Caki2 (cell line): ENCODE results near the gene KCNJ12. TPM values are rescaled to one million over a fixed set of nuclear protein-coding genes. Genes with fewer than 3 reads are reported as not detected.
"Not testable (repeated sequence)": the region's sequence is repeated elsewhere in the genome, so short reads cannot be mapped to it uniquely, and the experiment has no call there.

Experiments used
- DNase-seq: peaks from one replicate; pipeline ENCODE4 v3.0.0-alpha.2; 2015; ENCODE audit warnings: low read depth
- in situ Hi-C: cut with HindIII; loops from 2 replicates; pipeline ENCODE4 v1.10.0; 2016; ENCODE audit warnings: low sequenced_read_pairs, low pct_unique_long_range_greater_than_20kb, mixed read lengths
- total RNA-seq: library from RNA; depleted of rRNA; stranded (reverse); fragments of >200 nt; shearing (Covaris generic); gene quantifications from 2 replicates; pipeline ENCODE4 v1.2.3, GENCODE V29; 2014; ENCODE audit warnings: low replicate concordance

Gene KCNJ12
- total RNA-seq, 1 experiment from 2014 or later, result 0.07 TPM

DNA sequence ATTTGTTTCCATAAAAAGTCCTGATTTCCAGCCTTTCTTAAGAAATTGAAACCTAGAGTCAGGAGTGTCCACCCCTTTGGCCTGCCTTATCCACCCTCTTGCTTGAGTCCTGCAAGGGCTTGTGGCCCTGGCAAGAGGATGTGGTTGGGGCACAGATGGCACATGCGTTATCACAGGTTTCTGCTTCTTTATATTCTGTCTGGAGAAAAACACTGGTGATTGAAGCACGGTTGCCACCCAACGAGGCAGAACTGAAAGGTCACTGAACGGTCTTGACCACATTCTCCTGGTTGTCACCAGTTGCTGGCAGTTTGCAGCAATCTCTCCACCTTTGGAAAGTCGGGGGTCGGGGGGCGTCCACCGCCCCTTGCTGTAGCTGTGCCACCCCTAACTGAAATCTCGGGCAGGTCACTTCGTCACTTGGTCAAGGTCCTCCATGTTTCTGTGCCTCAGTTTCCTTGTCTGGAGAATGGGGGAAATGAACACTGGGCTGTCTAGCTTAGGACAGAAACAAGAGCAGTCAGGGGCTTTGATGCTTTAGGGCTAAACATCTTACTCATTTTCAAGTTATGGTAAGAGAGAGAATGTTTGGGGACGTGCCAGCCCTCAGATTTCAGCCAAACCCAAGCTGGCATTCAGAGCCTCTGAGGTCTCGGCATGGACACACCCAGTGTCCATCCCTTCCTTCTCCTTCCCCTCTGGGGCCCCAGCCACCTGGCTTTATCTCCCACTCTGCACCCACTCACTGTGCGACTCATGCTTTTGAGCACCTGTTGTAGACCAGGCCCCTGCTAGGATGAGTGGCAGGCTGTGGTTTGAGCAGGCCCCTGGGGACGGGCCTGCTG is 27.9 kb upstream of the KCNJ12 start:
- in situ Hi-C loops, DNase-seq: not testable (repeated sequence)

- DNase-seq, in situ Hi-C loops: not testable (repeated sequence)
Observed at GRCh38 chr17:21348926-21349261, 27.3 kb upstream of the KCNJ12 start.

DNA sequence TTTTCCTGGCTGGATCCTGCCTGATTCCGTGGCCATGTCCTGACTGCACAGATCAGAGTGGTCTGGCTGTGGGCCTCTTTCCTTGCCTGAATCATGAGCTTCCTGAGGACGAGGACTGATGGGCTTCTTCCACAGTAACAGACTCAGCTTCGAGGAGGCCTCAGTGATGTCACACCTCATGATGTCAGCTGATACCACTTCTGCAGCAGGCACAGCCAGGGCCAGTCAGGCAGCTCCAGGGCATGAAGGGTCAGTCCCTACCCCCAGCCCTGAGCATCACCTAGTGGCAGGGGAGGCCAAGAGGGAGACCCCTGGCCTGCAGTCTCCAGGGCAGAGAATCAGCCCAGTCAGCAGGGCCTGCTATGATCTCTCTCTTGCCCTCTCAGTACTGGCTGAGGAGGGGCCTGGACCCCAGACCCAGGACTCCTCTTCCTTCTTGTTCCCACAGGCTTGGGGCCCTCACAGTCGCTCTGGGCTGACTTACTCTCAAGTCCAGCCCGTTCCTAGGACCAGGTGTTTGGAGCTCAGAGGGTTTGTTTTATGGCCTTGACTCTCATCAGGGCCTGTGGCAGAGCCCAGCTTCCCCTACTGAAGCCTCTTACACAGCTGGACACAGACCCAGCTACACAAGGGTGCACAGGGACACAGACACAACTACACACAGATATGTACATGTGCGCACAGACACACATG is 26.7 kb upstream of the KCNJ12 start:
- DNase-seq, in situ Hi-C loops: not testable (repeated sequence)

DNA sequence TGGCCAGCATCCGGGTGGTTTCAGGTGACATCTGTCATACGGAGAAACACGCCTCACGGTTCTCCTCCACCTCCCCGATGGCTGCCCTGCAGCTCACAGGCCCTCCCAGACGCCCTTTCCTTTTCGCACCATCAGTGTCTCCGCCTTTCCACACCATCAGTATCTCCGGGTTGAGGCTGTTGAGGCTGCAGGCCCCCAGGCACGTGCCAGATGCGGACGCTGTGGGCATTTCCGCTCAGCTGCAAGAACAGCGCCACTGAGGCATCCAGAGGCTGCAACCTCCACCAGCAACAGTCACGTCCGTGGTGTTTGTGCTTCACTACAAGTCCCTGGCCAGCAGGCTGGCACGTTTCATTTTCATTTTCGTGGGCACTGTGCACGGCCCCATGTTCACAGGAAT is 25.7 kb upstream of the KCNJ12 start:
- DNase-seq, in situ Hi-C loops: not testable (repeated sequence)

DNA sequence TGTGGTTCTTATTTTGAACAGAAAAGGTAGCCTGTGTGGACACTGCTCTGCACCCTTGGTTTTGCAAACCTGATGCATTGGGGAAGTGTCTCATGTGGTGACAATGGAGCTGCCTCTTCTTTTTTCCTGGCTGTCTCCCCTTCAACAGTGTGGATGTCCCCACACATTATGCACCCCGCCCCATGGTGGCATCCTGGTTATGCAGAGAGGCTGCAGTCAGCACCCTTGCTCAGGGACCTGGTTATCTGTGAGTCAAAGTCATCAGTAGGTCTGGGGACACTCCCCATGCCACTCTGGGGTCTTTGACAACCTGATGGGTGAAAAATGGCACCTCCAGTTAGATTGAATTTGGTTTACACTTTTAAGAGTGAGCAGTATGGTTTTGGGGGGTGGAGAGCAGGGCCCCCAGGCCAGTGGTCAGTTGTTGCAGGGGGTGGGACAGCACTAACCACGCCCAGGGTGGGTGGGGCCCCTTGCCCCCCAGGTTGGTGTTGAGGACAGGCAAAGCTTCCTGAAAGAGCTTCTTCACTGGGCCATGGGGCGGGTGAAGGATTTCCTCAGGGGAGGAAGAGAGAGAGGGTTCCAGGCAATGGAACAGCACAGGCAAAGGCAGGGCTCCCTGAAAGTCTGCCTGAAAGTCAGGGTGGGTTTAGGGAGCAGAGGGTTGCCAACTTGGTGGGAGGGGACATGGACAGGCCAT is 24.6 kb upstream of the KCNJ12 start:
- no peak for DNase-seq
- in situ Hi-C loops, result no loop called here

- in situ Hi-C loops, result no loop called here
- DNase-seq, result no peak
Observed at GRCh38 chr17:21352221-21352980, 23.8 kb upstream of the KCNJ12 start.

DNA sequence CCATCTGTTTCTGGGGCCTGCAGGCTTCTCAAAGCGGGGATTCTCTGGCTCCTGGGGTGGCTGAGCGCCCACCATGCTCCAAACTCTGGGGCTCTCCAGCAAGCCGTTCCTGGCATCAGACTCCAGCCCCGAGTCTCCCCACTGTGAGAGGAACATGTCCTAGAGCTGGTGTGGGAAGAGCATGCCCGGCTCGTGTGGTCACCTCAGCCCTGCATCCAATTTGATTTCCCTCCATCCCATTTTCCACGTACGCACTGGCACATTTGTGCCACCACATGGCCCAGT is 23.2 kb upstream of the KCNJ12 start:
- no peak for DNase-seq
- in situ Hi-C loops, result no loop called here

DNA sequence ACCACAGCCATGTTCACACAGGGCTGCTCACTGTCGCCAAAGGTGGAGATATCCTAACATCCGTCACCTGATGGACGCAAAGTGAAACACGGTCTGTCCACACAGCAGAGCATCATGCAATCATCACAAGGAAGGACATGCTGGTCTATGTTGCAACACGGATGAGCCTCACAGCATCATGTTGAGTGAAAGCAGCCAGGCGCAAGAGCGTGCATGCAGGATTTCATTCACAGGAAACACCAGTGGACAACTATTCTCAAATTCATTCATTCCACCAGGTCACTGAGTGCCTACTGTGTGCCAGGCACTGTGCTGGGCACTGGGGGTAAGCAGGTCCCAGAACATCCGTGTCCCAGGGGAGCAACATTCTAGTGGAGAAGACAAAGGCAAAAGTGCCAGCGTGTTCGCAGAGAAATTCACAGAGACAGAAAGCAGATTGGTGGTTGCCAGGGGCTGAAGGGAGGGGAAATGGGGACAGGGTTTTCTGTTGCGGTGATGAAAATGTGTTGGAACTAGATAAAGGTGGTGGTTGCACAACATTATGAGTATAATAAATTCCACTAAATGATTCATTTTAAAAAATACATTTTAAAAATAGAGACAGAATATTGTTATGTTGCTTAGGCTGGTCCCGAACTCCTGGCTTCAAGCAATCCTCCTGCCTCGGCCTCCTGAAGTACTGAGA is 22.7 kb upstream of the KCNJ12 start:
- DNase-seq, result no peak
- in situ Hi-C loops, result no loop called here

- in situ Hi-C loops, result no loop called here
- no peak for DNase-seq
Observed at GRCh38 chr17:21354796-21355385, 21.3 kb upstream of the KCNJ12 start.

DNA sequence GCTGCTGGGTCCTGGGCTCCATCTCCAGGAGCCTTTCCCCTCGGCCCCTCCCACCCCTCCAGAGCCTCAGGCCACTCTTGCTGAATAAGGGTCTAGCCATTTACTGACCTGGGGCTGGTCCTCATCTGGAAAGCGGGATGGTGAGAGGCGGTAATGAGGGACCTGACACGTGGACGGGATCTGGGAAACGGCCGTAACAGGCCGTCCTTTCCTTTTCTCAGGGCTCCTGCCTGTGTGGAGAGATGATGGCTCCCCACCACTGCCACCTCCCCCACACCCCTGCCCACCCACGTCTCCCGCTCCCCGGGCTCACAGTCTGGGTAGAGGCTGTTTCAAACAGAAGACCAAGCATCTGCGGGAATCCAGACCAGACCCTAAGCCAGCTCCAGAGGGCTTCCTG is 20.6 kb upstream of the KCNJ12 start:
- in situ Hi-C loops, result no loop called here
- DNase-seq, result no peak

DNA sequence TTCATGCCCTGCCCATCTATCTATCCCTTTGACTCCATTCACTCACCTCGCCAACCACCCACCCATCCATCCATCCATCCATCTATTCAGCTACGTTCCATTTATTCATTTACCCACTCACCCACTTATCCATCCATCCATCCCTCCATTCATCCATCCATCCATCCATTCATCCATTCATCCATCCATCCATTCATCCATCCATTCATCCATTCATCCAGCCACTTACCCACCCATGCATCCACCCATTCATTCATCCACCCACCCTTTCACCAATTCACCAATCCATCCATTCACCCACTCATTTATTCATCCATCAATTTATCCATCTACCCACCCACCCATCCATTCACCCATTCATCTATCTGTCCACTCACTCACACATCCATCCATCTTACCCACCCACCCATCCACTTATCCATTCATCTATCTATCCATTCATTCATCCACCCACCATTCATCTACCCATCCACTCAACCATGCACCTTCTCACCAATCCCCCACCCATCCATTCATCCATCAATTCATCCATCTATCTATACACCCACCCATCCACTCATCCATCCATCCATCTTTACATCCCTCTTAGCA is 19.5 kb upstream of the KCNJ12 start:
- no peak for DNase-seq
- in situ Hi-C loops, result no loop called here

- in situ Hi-C loops, result no loop called here
- DNase-seq, result no peak
Observed at GRCh38 chr17:21357281-21357680, 18.9 kb upstream of the KCNJ12 start.

DNA sequence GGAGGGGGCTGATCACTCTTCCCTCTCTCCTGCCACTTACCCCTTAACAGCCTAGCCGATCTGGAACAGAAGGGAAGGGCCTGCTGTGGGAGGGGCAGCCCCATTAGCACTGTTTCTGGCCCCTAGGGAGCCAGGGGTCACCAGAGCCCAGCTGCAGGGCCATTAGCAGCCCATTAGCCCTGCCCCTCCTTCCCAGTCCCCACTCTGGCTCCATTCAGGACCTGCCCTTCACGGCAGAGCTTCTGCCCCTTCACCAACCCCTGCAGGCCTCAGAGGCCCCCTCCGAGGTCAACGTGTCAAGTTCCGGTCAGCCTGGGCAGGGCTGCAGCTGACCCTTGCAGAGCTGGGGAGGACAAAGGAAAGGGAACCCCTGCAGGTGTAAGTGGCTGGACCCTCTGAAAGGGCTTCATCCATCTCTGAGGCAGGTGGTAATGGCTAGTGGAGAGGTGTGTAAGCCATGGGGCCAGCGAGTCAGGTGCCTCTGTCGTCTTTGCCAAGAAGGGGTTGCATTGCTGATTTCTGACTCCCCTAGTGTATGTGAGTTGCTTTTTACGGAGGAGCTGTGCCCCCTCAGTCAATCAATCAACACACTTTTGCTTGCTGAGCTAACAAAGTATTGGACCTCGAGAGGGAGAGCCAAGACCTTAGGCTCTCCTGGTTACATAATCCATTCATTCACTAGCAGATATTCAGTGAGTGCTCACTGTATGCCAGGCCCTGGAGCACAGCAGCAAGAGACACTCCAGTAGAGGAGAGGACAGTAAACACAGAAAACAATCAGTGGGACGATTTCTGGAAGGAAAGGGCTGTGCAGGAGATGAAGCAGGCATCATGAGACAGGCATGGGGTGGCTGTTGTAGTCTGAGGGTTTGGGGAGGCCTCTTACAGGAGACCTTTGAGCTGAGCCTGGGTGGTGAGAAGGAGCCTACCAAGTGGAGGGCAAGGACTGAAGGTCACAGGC is 18.2 kb upstream of the KCNJ12 start:
- in situ Hi-C loops, result no loop called here
- no peak for DNase-seq

- in situ Hi-C loops, result no loop called here
- DNase-seq, result no peak
Observed at GRCh38 chr17:21358682-21359482, 17.3 kb upstream of the KCNJ12 start.

DNA sequence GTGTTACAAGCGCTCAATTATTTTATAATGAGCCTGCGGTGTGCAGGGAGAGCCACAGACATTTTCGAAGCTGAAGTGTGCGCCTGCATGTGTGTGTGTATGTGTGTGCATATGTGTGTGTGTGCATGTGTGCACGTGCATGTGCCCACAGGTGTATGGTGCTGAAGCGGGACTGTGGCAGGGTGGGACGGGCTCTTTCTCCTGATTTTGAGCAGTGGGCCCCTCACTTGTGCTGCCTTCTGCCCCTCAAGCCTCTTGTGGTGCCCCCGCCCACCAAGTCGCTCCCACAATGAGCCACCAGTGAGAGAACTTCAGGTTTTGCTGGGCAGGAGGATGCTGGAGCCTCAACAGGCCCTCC is 16.7 kb upstream of the KCNJ12 start:
- no peak for DNase-seq
- in situ Hi-C loops, result no loop called here

- no peak for DNase-seq
- in situ Hi-C loops, result no loop called here
Observed at GRCh38 chr17:21360048-21360447, 16.1 kb upstream of the KCNJ12 start.
